ENCODE measurements around the gene GAK.
A peak's percentile ranks its signal among the peaks of the same experiment; 100 is the strongest.
"Not testable (repeated sequence)": the region's sequence is repeated elsewhere in the genome, so short reads cannot be mapped to it uniquely, and the experiment has no call there.

GAK gene

GRCh38 chr4:825063-825970 is 106.8 kb downstream of the GAK start:
- no peak for DNase-seq

- no peak for DNase-seq
These were observed 107.6 kb downstream of the GAK start for GRCh38 chr4:824461-825062.

- DNase-seq, result no peak
These were observed 108.2 kb downstream of the GAK start for GRCh38 chr4:823761-824460.

- DNase-seq, result no peak
These were observed 108.8 kb downstream of the GAK start for GRCh38 chr4:823176-823760.

GRCh38 chr4:822361-823175 is 109.5 kb downstream of the GAK start:
- DNase-seq, result no peak

- DNase-seq, result no peak
These were observed 110.5 kb downstream of the GAK start for GRCh38 chr4:821631-822030.

GRCh38 chr4:821181-821591 is 110.9 kb downstream of the GAK start:
- no peak for DNase-seq

GRCh38 chr4:820230-821172 is 111.6 kb downstream of the GAK start:
- DNase-seq, result no peak

- no peak for DNase-seq
These were observed 112.5 kb downstream of the GAK start for GRCh38 chr4:819401-820229.

GRCh38 chr4:818106-818921 is 113.8 kb downstream of the GAK start:
- DNase-seq, result no peak

- DNase-seq, result peak; percentile 2
These were observed 116.5 kb downstream of the GAK start for GRCh38 chr4:815464-816146.

GRCh38 chr4:814312-814850 is 117.7 kb downstream of the GAK start:
- no peak for DNase-seq

GRCh38 chr4:813900-814299 is 118.2 kb downstream of the GAK start:
- DNase-seq, result no peak

GRCh38 chr4:808860-809570 is 123.1 kb downstream of the GAK start:
- DNase-seq, result no peak

GRCh38 chr4:807792-808191 is 124.3 kb downstream of the GAK start:
- DNase-seq, result no peak

- not testable (repeated sequence) for DNase-seq
These were observed 125.1 kb downstream of the GAK start for GRCh38 chr4:806979-807378.

- DNase-seq, result no peak
These were observed 127.3 kb downstream of the GAK start for GRCh38 chr4:804804-805203.

GRCh38 chr4:803884-804283 is 128.2 kb downstream of the GAK start:
- no peak for DNase-seq
